Progenitor cell of endocrine pancreas (in vitro differentiated cells): ENCODE measurements around the gene ADAMTSL5. TPM values are rescaled to one million over a fixed set of nuclear protein-coding genes. Genes with fewer than 3 reads are reported as not detected.

Experiments
- DNase-seq: peaks from one replicate; pipeline ENCODE4 v3.0.0; 2021; ENCODE audit warnings: low spot score; ENCODE audit not compliant: unreplicated experiment
- H3K27ac Mint-ChIP-seq: 2 replicates; pipeline ENCODE4 v1.8.0; 2021; ENCODE audit warnings: mild to moderate bottlenecking, moderate library complexity, mixed read lengths
- H3K27me3 Mint-ChIP-seq: 2 replicates; pipeline ENCODE4 v1.8.0; 2021; ENCODE audit warnings: mixed read lengths
- H3K36me3 Mint-ChIP-seq: 2 replicates; pipeline ENCODE4 v1.8.0; 2022; ENCODE audit warnings: mixed read lengths; ENCODE audit not compliant: insufficient read depth
- H3K4me1 Mint-ChIP-seq: 2 replicates; pipeline ENCODE4 v1.8.0; 2021; ENCODE audit warnings: low read depth, mixed read lengths
- H3K4me3 Mint-ChIP-seq: 2 replicates; pipeline ENCODE4 v1.8.0; 2021; ENCODE audit warnings: low read depth, mild to moderate bottlenecking, moderate library complexity, mixed read lengths
- H3K9me3 Mint-ChIP-seq: 2 replicates; pipeline ENCODE4 v1.8.0; 2021; ENCODE audit warnings: low read depth, mixed read lengths
- CTCF ChIP-seq: fragments of 200-600 bp; sonication (generic); IDR thresholded peaks from one replicate; pipeline ENCODE4 v1.5.0; 2021; ENCODE audit warnings: antibody characterized with exemption, mild to moderate bottlenecking; ENCODE audit not compliant: unreplicated experiment
- total RNA-seq: library from RNA; stranded (reverse); gene quantifications from 2 replicates; pipeline ENCODE4 v1.2.1, GENCODE V29; 2021

Gene ADAMTSL5
- total RNA-seq, 1 donor from 2014 or later, result 2.3 TPM

GRCh38 chr19:1495051-1495798, 17.6 kb downstream of the ADAMTSL5 start:
- Mint-ChIP-seq H3K4me1 (peaks cover 15% of the 10 kb centered on the region), H3K27ac (no peak overlapping the region), H3K36me3 (no peaks in the 10 kb centered on the region), H3K27me3 (peaks cover 7% of the 10 kb centered on the region), H3K4me3 (no peak overlapping the region), H3K9me3 (no peaks in the 10 kb centered on the region)
- TF ChIP-seq CTCF, result no peak
- DNase-seq, result no peak

GRCh38 chr19:1494115-1494815, 18.6 kb downstream of the ADAMTSL5 start:
- H3K9me3 Mint-ChIP-seq, result no peaks in the 10 kb centered on the region
- peaks cover 7% of the 10 kb centered on the region for H3K27me3 Mint-ChIP-seq
- no peak for TF ChIP-seq CTCF
- H3K4me3 Mint-ChIP-seq, result no peak overlapping the region
- H3K27ac Mint-ChIP-seq, result no peak overlapping the region
- no peaks in the 10 kb centered on the region for H3K36me3 Mint-ChIP-seq
- H3K4me1 Mint-ChIP-seq, result peaks cover 19% of the 10 kb centered on the region
- no peak for DNase-seq

- Mint-ChIP-seq H3K4me1 (peaks cover 17% of the 10 kb centered on the region), H3K36me3 (no peaks in the 10 kb centered on the region), H3K27me3 (peaks cover 7% of the 10 kb centered on the region), H3K27ac (no peak overlapping the region), H3K9me3 (no peaks in the 10 kb centered on the region), H3K4me3 (peak overlapping the region; percentile 41)
- TF ChIP-seq CTCF, result no peak
- DNase-seq, result no peak
Observed at GRCh38 chr19:1492474-1493006, 20.3 kb downstream of the ADAMTSL5 start.

- Mint-ChIP-seq H3K4me3 (peak overlapping the region; percentile 72), H3K4me1 (peaks cover 17% of the 10 kb centered on the region), H3K27ac (no peak overlapping the region), H3K36me3 (no peaks in the 10 kb centered on the region), H3K27me3 (peaks cover 7% of the 10 kb centered on the region), H3K9me3 (no peaks in the 10 kb centered on the region)
- no peak for DNase-seq
- no peak for TF ChIP-seq CTCF
Observed at GRCh38 chr19:1491849-1492170, 21.0 kb downstream of the ADAMTSL5 start.

GRCh38 chr19:1491114-1491848, 21.5 kb downstream of the ADAMTSL5 start, which contains the start of gene REEP6:
Gene REEP6, plus strand, starts transcription at chr19:1491181. Its CDS starts 89 bp downstream, at chr19:1491270.
- DNase-seq, result no peak
- H3K4me1 Mint-ChIP-seq, result peaks cover 13% of the 10 kb centered on the region
- peak within 1 kb of the TSS; percentile 97 for H3K27ac Mint-ChIP-seq
- H3K27me3 Mint-ChIP-seq, result peaks cover 7% of the 10 kb centered on the region
- no peaks in the 10 kb centered on the region for H3K9me3 Mint-ChIP-seq
- TF ChIP-seq CTCF, result peak; percentile 12
- H3K36me3 Mint-ChIP-seq, result no peaks in the 10 kb centered on the region
- peak within 1 kb of the TSS; percentile 82 for H3K4me3 Mint-ChIP-seq
